GM12873 (cell line): ENCODE data around the gene TRIM71.

Experiments
- CTCF ChIP-seq: IDR thresholded peaks from 2 replicates; pipeline ENCODE4 v1.5.1; 2012; ENCODE audit warnings: low read depth, mild to moderate bottlenecking, moderate library complexity, low read length, control low read depth; ENCODE audit not compliant: insufficient read depth; ENCODE audit errors: missing control alignments

Gene TRIM71

DNA sequence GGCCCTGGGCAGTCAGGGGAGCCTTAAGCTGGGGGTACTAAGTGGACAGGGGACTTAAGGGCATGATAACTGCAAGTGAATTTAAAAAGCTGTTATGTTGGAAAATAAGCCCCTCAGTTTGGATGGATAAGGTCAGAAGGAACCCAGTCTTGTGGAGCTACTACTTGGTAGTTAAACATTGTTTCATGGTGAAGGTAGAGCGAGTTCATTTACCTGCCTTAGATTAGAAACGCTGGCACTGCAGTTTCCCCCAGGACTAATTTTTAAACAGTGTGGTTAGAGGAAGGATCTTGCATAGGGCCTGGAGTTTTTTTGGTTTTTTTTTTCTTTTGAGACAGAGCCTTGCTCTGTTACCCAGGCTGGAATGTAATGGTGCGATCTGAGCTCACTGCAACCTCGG is 31.2 kb downstream of the TRIM71 start:
- no peak for TF ChIP-seq CTCF

DNA sequence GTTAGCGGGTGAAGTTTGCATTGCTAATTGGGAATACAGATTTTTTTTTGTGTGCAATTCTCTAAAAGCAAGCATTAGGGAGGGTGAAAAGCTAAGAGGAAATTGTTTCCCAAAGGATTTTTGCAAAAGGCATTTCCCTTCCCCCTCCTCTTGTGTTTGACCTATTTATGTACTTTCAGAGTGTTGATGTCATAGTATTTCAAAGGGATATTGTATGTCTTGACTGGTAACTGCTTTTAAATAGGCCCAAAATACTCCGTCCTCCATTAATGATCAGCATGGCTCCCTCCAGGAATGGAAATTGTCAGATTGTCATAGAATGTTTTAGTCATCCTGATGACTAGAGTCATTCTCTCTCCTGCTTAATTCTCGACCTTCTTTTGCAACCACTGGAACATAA is 32.4 kb downstream of the TRIM71 start:
- no peak for TF ChIP-seq CTCF

- no peak for TF ChIP-seq CTCF
Observed at GRCh38 chr3:32850636-32851035, 32.8 kb downstream of the TRIM71 start.

GRCh38 chr3:32852146-32852545 is 34.3 kb downstream of the TRIM71 start:
- no peak for TF ChIP-seq CTCF

GRCh38 chr3:32855350-32855953 is 37.7 kb downstream of the TRIM71 start:
- TF ChIP-seq CTCF, result no peak

- no peak for TF ChIP-seq CTCF
Observed at GRCh38 chr3:32856355-32856889, 38.6 kb downstream of the TRIM71 start.

DNA sequence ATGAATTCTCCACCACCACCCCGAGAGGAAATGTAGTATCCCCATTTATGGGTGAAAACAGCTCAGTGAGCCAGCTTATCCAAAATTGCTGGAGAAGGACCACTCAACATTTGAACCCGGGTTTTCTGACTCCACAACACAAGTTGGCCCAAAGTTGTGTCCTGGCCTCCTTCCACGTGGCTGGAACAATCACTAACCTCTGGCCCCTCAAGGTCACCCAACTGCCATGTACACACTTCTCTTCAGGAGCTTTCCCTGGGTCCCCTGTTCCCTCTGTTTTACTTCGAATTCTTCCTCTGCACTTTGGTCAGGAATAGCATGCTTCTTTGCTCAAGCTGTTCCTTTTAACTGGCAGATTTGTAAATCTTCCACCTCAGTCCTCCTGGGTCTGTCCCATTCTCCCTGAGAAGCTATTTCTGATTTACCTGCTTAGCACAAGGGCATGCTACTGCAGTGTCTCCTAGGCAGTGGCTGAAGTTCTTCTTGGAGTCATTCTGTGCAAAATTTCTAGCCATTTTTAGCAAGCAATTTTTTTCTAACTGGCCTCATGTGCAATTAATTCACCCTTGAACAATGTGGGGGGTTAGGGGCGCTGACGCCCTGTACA is 39.2 kb downstream of the TRIM71 start:
- TF ChIP-seq CTCF, result no peak
